Panc1 (cell line): ENCODE data around the gene SKI. TPM values are rescaled to one million over a fixed set of nuclear protein-coding genes. Genes with fewer than 3 reads are reported as not detected.

ENCODE experiments used
- ATAC-seq: fragments of 200-7000 bp; cut with Tn5 transposase; 2 replicates; pipeline ENCODE4 v1.9.1; 2020; ENCODE audit warnings: mild to moderate bottlenecking, moderate library complexity
- BruUV-seq: library from RNA; stranded (reverse); fragments of 400-500 nt; replicated peaks from 2 replicates; lab custom pipeline; 2021; lab: Mats Ljungman, UMichigan
- CTCF ChIA-PET: fragments of 300-600 bp; sonication (Branson Sonifier 250); formaldehyde crosslinking; loops from one replicate; lab custom pipeline; 2022; ENCODE audit warnings: antibody characterized with exemption; lab: Charles Lee
- POLR2A ChIA-PET: fragments of 300-600 bp; sonication (Branson Sonifier 250); formaldehyde crosslinking; loops from one replicate; lab custom pipeline; 2022; ENCODE audit warnings: antibody characterized with exemption; lab: Charles Lee
- DNase-seq: peaks from one replicate; pipeline ENCODE4 v3.0.0-alpha.2; 2010; ENCODE audit warnings: low read depth, low spot score
- H3K27ac ChIP-seq: 2 replicates; pipeline ENCODE4 v1.5.1; 2011; ENCODE audit warnings: mild to moderate bottlenecking, low read length, inconsistent platforms
- H3K27me3 ChIP-seq: fragments of 200-500 bp; sonication (Bioruptor generic); 2 replicates; pipeline ENCODE4 v1.6.0; 2014; ENCODE audit warnings: low read length, inconsistent platforms; ENCODE audit not compliant: control insufficient read depth, insufficient read depth
- H3K36me3 ChIP-seq: fragments of 200-500 bp; sonication (Bioruptor generic); 2 replicates; pipeline ENCODE4 v1.5.1; 2014; ENCODE audit warnings: inconsistent platforms, mild to moderate bottlenecking, low read length, moderate library complexity; ENCODE audit not compliant: control insufficient read depth, insufficient read depth
- H3K4me1 ChIP-seq: 2 replicates; pipeline ENCODE4 v1.5.1; 2011; ENCODE audit warnings: inconsistent platforms, mild to moderate bottlenecking, low read length, moderate library complexity; ENCODE audit not compliant: control insufficient read depth, insufficient read depth
- H3K4me3 ChIP-seq, 2 experiments: 2 replicates each; pipeline ENCODE4 v1.5.1; 2011 to 2012; ENCODE audit warnings: low read depth in 2 of 2, low read length in 2 of 2, mild to moderate bottlenecking in 2 of 2, inconsistent platforms in 1 of 2, moderate library complexity in 1 of 2
- H3K9me3 ChIP-seq: fragments of 200-500 bp; sonication (Bioruptor generic); 2 replicates; pipeline ENCODE4 v1.5.1; 2014; ENCODE audit warnings: low read depth, mild to moderate bottlenecking, inconsistent platforms, low read length, moderate library complexity; ENCODE audit not compliant: control insufficient read depth, insufficient read depth
- POLR2AphosphoS5 ChIP-seq: IDR thresholded peaks from 2 replicates; pipeline ENCODE4 v1.6.1; 2012; ENCODE audit warnings: mild to moderate bottlenecking, low read depth, low read length, moderate library complexity
- REST ChIP-seq, 2 experiments: IDR thresholded peaks; 2 replicates each; pipeline ENCODE4 v1.6.1; 2011 to 2012; ENCODE audit warnings: low read depth in 2 of 2, control low read depth in 1 of 2, low read length in 1 of 2, mild to moderate bottlenecking in 1 of 2, moderate library complexity in 1 of 2; ENCODE audit not compliant: insufficient read depth in 1 of 2
- SIN3A ChIP-seq: IDR thresholded peaks from 2 replicates; pipeline ENCODE4 v1.6.1; 2012; ENCODE audit warnings: low read depth, mild to moderate bottlenecking, low read length, moderate library complexity, borderline replicate concordance; ENCODE audit not compliant: insufficient read depth
- TCF7L2 ChIP-seq: IDR thresholded peaks from 2 replicates; pipeline ENCODE4 v1.6.1; 2011; ENCODE audit warnings: mild to moderate bottlenecking, low read depth, low read length, inconsistent platforms
- in situ Hi-C: cut with HindIII; loops from 2 replicates; pipeline ENCODE4 v1.10.0; 2016; ENCODE audit warnings: low sequenced_read_pairs, low pct_unique_long_range_greater_than_20kb
- intact Hi-C: fragments of 100-400 bp; cut with micrococcal nuclease; formaldehyde crosslinking; loops from one replicate; pipeline ENCODE4 v1.10.0; 2022; ENCODE audit not compliant: unreplicated experiment
- total RNA-seq: library from RNA; stranded (reverse); gene quantifications from one replicate; pipeline ENCODE4 v1.2.1, GENCODE V29; 2021; ENCODE audit not compliant: unreplicated experiment
- TF ChIP-seq, protein P1 (sequence below): fragments of 450-650 bp; IDR thresholded peaks from 2 replicates; pipeline ENCODE4 v1.5.1; 2017; ENCODE audit warnings: mild to moderate bottlenecking

Gene SKI
- total RNA-seq, 1 experiment from 2014 or later = 63.2 TPM

DNA sequence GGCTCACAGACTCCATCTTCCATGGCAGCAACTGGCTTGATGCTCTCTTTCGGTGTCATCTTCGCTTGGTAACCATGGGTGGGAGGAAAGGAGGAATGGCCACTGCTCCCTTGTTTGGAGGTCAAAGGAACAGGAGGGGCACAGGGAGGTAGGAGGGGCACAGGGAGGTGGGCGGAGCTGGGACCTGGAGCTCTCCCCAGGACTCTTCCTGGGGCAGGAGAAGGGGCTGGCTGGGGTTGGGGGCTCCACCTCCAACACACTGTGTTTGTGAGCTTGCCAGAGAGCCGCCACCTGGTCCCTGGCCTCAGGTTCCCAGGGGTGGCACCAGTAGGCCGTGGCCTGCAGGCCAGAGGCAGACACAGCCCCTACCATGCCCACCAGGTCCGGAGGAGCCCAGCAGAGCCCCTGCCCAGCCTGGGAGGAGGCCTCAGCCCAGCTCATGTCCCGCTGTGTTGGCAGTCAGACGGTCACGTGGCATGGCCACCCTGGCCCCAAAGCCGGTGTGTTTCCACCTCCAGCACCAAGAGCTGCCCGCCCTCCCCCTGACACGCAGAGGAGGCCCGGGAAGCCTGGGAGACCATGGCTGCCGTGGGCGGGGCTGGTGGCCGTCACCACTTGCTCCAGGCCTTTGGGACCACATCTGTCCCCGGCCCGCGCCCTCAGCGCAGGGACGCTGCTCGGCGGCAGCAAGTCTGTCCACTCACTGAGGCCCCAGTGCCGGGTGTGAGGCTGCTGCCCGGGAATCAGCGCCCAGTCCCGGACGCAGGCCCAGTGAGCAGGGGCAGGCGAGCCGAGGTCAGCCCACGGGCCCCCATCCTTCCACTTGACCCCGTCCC is 89.3 kb downstream of the SKI start:
- Histone ChIP-seq H3K27me3 (no peaks in the 10 kb centered on the region), H3K27ac (no peak overlapping the region; the same call in 1 of the 2 replicates), H3K36me3 (no peaks in the 10 kb centered on the region), H3K9me3 (no peaks in the 10 kb centered on the region), H3K4me3 (no peak overlapping the region), H3K4me1 (peaks cover 37% of the 10 kb centered on the region)
- no TSS peak for BruUV-seq
- CTCF ChIA-PET = interaction anchor here (0.6 kb wide), 1 partner anchor 104 kb away, joined by 7 read pairs; no protein-coding TSS in a partner anchor
- in situ Hi-C loops (no loop called here), intact Hi-C loops (loop anchor here (10.0 kb wide), 1 partner anchor 123 kb away; the partner anchor contains the start of gene FAAP20)
- DNase-seq (no peak), ATAC-seq (no peak)
- TF ChIP-seq SIN3A (no peak), REST (IDR thresholded peaks at IDR 0.05; ENCODE audit: insufficient read depth in 1 of 2, low read depth in 2 of 2, low read length in 1 of 2) (no peak), TCF7L2 (no peak), POLR2AphosphoS5 (no peak)
- TF ChIP-seq, protein P1, sequence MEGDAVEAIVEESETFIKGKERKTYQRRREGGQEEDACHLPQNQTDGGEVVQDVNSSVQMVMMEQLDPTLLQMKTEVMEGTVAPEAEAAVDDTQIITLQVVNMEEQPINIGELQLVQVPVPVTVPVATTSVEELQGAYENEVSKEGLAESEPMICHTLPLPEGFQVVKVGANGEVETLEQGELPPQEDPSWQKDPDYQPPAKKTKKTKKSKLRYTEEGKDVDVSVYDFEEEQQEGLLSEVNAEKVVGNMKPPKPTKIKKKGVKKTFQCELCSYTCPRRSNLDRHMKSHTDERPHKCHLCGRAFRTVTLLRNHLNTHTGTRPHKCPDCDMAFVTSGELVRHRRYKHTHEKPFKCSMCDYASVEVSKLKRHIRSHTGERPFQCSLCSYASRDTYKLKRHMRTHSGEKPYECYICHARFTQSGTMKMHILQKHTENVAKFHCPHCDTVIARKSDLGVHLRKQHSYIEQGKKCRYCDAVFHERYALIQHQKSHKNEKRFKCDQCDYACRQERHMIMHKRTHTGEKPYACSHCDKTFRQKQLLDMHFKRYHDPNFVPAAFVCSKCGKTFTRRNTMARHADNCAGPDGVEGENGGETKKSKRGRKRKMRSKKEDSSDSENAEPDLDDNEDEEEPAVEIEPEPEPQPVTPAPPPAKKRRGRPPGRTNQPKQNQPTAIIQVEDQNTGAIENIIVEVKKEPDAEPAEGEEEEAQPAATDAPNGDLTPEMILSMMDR = no peak
- POLR2A ChIA-PET = no interaction called here

DNA sequence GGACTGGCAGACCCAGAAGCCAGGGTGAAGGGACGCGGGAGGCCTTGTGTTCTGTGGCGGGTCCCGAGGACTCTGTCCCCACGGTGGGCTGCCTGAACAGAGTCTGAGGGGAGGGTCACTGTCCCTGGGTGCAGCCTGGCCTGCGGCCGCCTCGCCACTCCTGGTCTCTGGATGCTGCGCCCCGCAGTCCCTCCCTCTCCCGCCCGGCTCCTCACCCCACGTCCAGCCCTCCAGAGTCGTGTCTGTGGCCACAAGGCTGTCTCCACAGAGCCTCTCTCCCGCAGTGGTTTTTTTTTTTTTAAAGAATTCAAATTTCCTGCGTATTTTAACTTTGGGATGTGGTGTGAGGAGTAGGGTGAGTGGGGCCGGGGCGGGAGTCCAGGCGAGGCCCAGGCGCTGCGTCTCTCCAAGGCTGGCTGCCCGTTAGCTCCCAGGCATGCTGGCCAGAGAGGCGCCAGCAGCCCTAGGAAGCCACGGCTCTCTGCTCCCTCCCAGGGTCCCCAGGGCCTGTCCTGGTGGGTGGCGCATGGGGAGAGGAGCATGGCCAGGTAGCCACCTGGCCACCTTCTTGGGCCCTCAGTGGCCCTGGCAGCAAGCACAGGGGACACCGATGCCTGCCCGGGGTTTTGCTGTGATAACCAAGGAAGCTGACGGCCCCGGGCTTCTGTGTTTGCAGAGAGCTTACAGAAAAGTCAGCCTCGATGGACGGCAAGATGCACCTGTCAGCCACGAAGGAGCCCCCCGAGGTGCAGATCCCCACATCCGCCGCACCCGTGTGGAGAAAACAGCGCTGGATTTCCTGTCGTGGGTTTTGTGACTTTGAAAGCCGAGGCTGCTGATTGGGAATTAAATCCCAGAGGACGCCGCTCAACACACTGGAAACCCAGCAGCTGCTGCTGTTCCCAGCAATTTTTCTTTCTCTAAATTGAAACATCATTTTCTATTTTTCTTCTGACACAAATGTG is 90.5 kb downstream of the SKI start:
- in situ Hi-C loops = no loop called here
- CTCF ChIA-PET = interaction anchor here (0.6 kb wide), 1 partner anchor 85 kb away, joined by 3 read pairs; no protein-coding TSS in a partner anchor

More for the DNA sequence above, 90.5 kb downstream of the SKI start:
- peaks cover 25% of the 10 kb centered on the region for H3K4me1 ChIP-seq
- POLR2A ChIA-PET = no interaction called here
- no peaks in the 10 kb centered on the region for H3K9me3 ChIP-seq
- intact Hi-C loops = loop anchor here (10.0 kb wide), 1 partner anchor 124 kb away; the partner anchor contains the start of gene FAAP20
- ATAC-seq = no peak
- no peaks in the 10 kb centered on the region for H3K27me3 ChIP-seq
- TF ChIP-seq TCF7L2 = no peak
- TF ChIP-seq, protein P1 = no peak
- TF ChIP-seq POLR2AphosphoS5 = no peak
- no peak for TF ChIP-seq SIN3A
- no peak for TF ChIP-seq REST (IDR thresholded peaks at IDR 0.05; ENCODE audit: insufficient read depth in 1 of 2, low read depth in 2 of 2, low read length in 1 of 2)
- H3K27ac ChIP-seq = no peak overlapping the region
- H3K4me3 ChIP-seq = no peak overlapping the region
- DNase-seq = no peak
- BruUV-seq = no TSS peak
- no peaks in the 10 kb centered on the region for H3K36me3 ChIP-seq
